Ectodermal cell (in vitro differentiated cells): ENCODE results near the gene LLPH.

Experiments used
- H3K27ac ChIP-seq: 2 replicates; pipeline ENCODE4 v1.7.0; 2013; ENCODE audit warnings: mild to moderate bottlenecking, low read depth, low read length; ENCODE audit not compliant: insufficient read depth, poor library complexity, severe bottlenecking
- H3K27me3 ChIP-seq: 2 replicates; pipeline ENCODE4 v1.7.0; 2013; ENCODE audit warnings: mild to moderate bottlenecking, low read length; ENCODE audit not compliant: insufficient read depth, control insufficient read depth, poor library complexity, severe bottlenecking
- H3K36me3 ChIP-seq: one replicate; pipeline ENCODE4 v1.7.0; 2013; ENCODE audit warnings: low read length; ENCODE audit not compliant: control insufficient read depth, insufficient read depth
- H3K4me1 ChIP-seq: one replicate; pipeline ENCODE4 v1.7.0; 2013; ENCODE audit warnings: low read length; ENCODE audit not compliant: control insufficient read depth, insufficient read depth
- H3K4me3 ChIP-seq: 2 replicates; pipeline ENCODE4 v1.7.0; 2013; ENCODE audit warnings: low read depth, low read length, control low read depth; ENCODE audit not compliant: insufficient read depth
- H3K9me3 ChIP-seq: 2 replicates; pipeline ENCODE4 v1.7.0; 2013; ENCODE audit warnings: mild to moderate bottlenecking, low read length, moderate library complexity; ENCODE audit not compliant: control insufficient read depth
- WGBS, 2 experiments: methylation state at CpG; one replicate each; pipeline ENCODE4 v1.1.7; 2013; ENCODE audit warnings: missing lambda C conversion rate in 2 of 2; 5-methylcytosine and 5-hydroxymethylcytosine counted together

LLPH gene

DNA sequence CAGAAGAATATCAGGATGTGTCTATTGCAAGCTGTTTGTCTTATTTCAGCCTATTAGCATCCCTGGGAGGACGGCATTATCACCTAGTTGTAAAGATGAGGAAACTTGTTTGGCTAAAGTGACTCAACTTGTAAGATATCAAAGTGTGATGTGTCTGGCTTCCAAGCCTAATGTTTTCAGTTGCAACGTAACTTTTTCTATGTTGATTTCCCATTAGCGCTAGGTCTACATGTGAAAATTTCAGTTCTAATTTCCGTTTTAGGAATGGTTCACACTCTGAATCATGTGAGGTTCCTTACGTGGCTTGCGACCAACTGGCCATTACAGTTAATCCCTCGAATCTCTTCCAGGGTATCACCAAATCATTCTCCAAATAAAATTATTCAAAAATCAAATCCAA is 58.0 kb downstream of the LLPH start:
- Histone ChIP-seq H3K4me1 (no peaks in the 10 kb centered on the region), H3K27ac (no peak overlapping the region), H3K4me3 (no peak overlapping the region), H3K36me3 (no peaks in the 10 kb centered on the region), H3K9me3 (no peaks in the 10 kb centered on the region), H3K27me3 (no peaks in the 10 kb centered on the region)
- WGBS, 2 experiments, result 93 to 95% methylated on average over 7 of the region's 7 CpGs

- Histone ChIP-seq H3K4me3 (no peak overlapping the region), H3K9me3 (no peaks in the 10 kb centered on the region), H3K27me3 (no peaks in the 10 kb centered on the region), H3K27ac (no peak overlapping the region), H3K4me1 (no peaks in the 10 kb centered on the region), H3K36me3 (no peaks in the 10 kb centered on the region)
- WGBS, 2 experiments, result 100% methylated on average over 2 of the region's 2 CpGs; no CpG with 5 or more reads in 1 of the 2 experiments
Measured at GRCh38 chr12:66072135-66072534, 58.4 kb downstream of the LLPH start.

DNA sequence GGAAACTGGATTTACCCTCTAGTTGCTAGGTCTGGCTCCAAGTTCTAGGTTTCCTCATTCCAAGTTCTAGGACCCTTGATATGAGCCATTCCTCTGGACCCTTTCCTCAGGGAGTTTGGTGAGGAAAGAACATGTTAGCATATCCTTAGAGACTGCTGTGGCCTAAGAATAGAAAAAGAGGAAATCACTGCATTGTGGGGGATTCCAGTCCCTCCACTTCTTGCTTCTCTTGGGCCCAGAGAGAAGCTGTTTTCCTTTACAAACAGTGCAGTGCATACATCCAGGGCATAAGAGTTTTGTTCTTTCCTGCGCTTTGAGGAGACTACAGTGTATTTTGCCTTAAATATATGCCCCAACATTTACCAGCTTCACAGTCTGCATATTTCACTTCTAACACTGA is 59.0 kb downstream of the LLPH start:
- no peaks in the 10 kb centered on the region for H3K4me1 ChIP-seq
- H3K27ac ChIP-seq, result no peak overlapping the region

GRCh38 chr12:66070378-66071120 is 60.0 kb downstream of the LLPH start:
- H3K27me3 ChIP-seq, result no peaks in the 10 kb centered on the region
- no peaks in the 10 kb centered on the region for H3K4me1 ChIP-seq
- no peaks in the 10 kb centered on the region for H3K36me3 ChIP-seq
- 96% methylated on average over 9 of the region's 9 CpGs for WGBS, 2 experiments
- H3K4me3 ChIP-seq, result no peak overlapping the region
- no peaks in the 10 kb centered on the region for H3K9me3 ChIP-seq
- H3K27ac ChIP-seq, result no peak overlapping the region

More for the DNA sequence above, 59.0 kb downstream of the LLPH start:
- 92 to 100% methylated on average over 1 of the region's 1 CpG for WGBS, 2 experiments
- Histone ChIP-seq H3K27me3 (no peaks in the 10 kb centered on the region), H3K36me3 (no peaks in the 10 kb centered on the region), H3K4me3 (no peak overlapping the region), H3K9me3 (no peaks in the 10 kb centered on the region)

- Histone ChIP-seq H3K27me3 (no peaks in the 10 kb centered on the region), H3K4me1 (peaks cover 7% of the 10 kb centered on the region), H3K9me3 (no peaks in the 10 kb centered on the region), H3K4me3 (no peak overlapping the region), H3K36me3 (no peaks in the 10 kb centered on the region), H3K27ac (no peak overlapping the region)
- 89 to 96% methylated on average over 3 of the region's 3 CpGs for WGBS, 2 experiments
Measured at GRCh38 chr12:66066929-66067523, 63.5 kb downstream of the LLPH start.
